ENCODE data around the gene TBK1.

Gene TBK1

DNA sequence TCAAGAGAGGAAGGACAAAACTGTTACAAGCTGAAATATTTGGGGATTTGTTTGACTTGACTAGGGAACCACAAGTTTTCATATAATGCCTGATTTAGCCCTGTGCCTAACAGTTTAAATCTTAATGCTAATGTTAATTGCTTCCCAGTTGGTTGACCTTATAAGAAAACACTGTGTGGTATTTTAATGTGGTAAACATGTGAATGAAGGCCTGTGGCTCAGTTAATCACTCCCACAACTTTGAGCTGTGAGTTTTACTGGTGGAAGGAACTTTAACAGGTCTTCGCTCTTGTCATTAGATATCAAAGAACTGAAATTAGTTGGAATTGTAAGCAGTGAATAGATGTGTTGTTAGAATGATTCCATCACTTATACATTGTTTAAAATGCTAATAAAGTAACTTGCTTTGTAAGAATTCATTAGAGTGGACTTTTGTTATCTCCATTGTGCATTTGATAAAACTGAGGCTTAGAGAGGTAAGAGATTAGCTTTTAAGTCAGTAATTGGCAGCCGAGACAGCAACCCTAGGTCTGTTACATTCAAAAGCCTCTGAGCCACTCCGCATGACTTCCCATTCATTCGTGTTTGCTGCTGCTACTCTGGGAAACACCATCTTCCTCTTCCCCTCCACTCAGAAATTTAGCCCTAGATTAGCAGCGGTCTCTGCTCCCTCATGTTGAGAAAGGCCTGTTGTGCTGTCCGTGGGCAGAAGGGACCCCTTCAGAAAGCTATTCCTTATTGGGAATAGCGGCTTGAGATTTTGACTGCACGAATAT, 1.0 kb upstream of the TBK1 start:
- TF ChIP-seq, protein P1, sequence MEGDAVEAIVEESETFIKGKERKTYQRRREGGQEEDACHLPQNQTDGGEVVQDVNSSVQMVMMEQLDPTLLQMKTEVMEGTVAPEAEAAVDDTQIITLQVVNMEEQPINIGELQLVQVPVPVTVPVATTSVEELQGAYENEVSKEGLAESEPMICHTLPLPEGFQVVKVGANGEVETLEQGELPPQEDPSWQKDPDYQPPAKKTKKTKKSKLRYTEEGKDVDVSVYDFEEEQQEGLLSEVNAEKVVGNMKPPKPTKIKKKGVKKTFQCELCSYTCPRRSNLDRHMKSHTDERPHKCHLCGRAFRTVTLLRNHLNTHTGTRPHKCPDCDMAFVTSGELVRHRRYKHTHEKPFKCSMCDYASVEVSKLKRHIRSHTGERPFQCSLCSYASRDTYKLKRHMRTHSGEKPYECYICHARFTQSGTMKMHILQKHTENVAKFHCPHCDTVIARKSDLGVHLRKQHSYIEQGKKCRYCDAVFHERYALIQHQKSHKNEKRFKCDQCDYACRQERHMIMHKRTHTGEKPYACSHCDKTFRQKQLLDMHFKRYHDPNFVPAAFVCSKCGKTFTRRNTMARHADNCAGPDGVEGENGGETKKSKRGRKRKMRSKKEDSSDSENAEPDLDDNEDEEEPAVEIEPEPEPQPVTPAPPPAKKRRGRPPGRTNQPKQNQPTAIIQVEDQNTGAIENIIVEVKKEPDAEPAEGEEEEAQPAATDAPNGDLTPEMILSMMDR (IDR thresholded peaks at IDR 0.05; ENCODE audit: extremely low read depth, insufficient read depth, missing control alignments): no peak
- in situ Hi-C loops (cut with MboI; ENCODE audit: low pct_unique_long_range_greater_than_20kb, low sequenced_read_pairs, unreplicated experiment): no loop called here
- DNase-seq (ENCODE audit: low spot score): no peak

GRCh38 chr12:64452559-64453329, 824 bp downstream of the TBK1 start:
- peak; percentile 18 for DNase-seq (ENCODE audit: low spot score)
- TF ChIP-seq, protein P1 (IDR thresholded peaks at IDR 0.05; ENCODE audit: extremely low read depth, insufficient read depth, missing control alignments): no peak
- in situ Hi-C loops (cut with MboI; ENCODE audit: low pct_unique_long_range_greater_than_20kb, low sequenced_read_pairs, unreplicated experiment): no loop called here

GRCh38 chr12:64455506-64455905, 3.6 kb downstream of the TBK1 start:
- no peak for DNase-seq (ENCODE audit: low spot score)
- TF ChIP-seq, protein P1 (IDR thresholded peaks at IDR 0.05; ENCODE audit: extremely low read depth, insufficient read depth, missing control alignments): no peak
- in situ Hi-C loops (cut with MboI; ENCODE audit: low pct_unique_long_range_greater_than_20kb, low sequenced_read_pairs, unreplicated experiment): no loop called here

GRCh38 chr12:64456119-64456518, 4.2 kb downstream of the TBK1 start:
- no peak for DNase-seq (ENCODE audit: low spot score)
- in situ Hi-C loops (cut with MboI; ENCODE audit: low pct_unique_long_range_greater_than_20kb, low sequenced_read_pairs, unreplicated experiment): no loop called here
- TF ChIP-seq, protein P1 (IDR thresholded peaks at IDR 0.05; ENCODE audit: extremely low read depth, insufficient read depth, missing control alignments): no peak

DNA sequence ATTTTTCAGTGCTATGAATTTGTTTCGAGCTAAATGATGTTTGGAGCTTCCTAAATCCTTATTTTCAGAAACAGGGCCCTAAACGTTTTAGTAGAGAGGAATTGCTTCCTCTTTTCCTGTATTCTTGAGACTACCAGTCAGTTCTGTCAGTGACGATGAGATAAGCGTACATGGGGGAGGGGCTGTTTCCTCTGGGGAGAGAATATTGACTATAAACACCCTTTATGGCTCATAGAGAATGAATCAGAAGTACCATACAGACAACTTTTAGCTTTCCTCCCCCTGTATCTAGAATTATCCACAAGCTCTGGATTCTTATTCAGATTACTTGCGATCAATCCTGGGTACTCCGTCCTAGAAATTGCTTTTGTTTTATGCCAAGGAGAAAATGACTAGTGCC, 5.1 kb downstream of the TBK1 start:
- in situ Hi-C loops (cut with MboI; ENCODE audit: low pct_unique_long_range_greater_than_20kb, low sequenced_read_pairs, unreplicated experiment): no loop called here
- TF ChIP-seq, protein P1 (IDR thresholded peaks at IDR 0.05; ENCODE audit: extremely low read depth, insufficient read depth, missing control alignments): no peak
- no peak for DNase-seq (ENCODE audit: low spot score)

DNA sequence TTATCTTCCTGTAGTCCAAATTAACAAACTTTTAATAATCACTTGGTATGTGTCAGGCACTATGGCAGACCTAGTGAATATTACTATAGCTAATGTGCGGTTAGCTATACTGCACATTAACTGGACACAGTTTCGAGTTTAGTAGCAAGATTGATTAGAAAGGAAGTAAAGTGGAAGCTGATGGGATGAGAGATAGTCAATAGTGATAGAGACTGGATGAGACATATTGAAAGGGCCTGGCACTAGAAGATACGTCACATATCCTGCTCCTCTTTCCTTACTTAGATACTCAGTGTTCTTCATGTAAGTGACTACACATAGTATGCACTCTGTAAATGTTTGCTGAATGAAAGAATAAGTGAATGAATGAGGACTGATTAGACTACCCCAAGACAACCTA, 5.5 kb downstream of the TBK1 start:
- TF ChIP-seq, protein P1 (IDR thresholded peaks at IDR 0.05; ENCODE audit: extremely low read depth, insufficient read depth, missing control alignments): no peak
- in situ Hi-C loops (cut with MboI; ENCODE audit: low pct_unique_long_range_greater_than_20kb, low sequenced_read_pairs, unreplicated experiment): no loop called here
- no peak for DNase-seq (ENCODE audit: low spot score)
